Esophagus (tissue), 2 donors: ENCODE measurements around the gene P2RX7. TPM values are rescaled to one million over a fixed set of nuclear protein-coding genes. Genes with fewer than 3 reads are reported as not detected.
A peak's percentile ranks its signal among the peaks of the same experiment; 100 is the strongest.
"Not testable (repeated sequence)": the region's sequence is repeated elsewhere in the genome, so short reads cannot be mapped to it uniquely, and the experiment has no call there.

Experiments used
- H3K27ac ChIP-seq, 2 donors: one replicate each; pipeline ENCODE4 v1.5.1; 2013; ENCODE audit warnings: low read depth in 2 of 2, mild to moderate bottlenecking in 2 of 2, inconsistent platforms in 1 of 2, low read length in 1 of 2, moderate library complexity in 1 of 2
- H3K27me3 ChIP-seq, 2 donors: one replicate each; pipeline ENCODE4 v1.6.1; 2013; ENCODE audit warnings: low read length in 2 of 2, control low read depth in 1 of 2, mild to moderate bottlenecking in 1 of 2; ENCODE audit not compliant: insufficient read depth in 2 of 2, control insufficient read depth in 1 of 2
- H3K36me3 ChIP-seq, 2 donors: one replicate each; pipeline ENCODE4 v1.6.1; 2013; ENCODE audit warnings: low read length in 1 of 2; ENCODE audit not compliant: control insufficient read depth in 2 of 2, insufficient read depth in 2 of 2
- H3K4me1 ChIP-seq, 2 donors: one replicate each; pipeline ENCODE4 v1.6.1; 2013; ENCODE audit warnings: low read length in 1 of 2; ENCODE audit not compliant: control insufficient read depth in 2 of 2, insufficient read depth in 2 of 2
- H3K4me3 ChIP-seq, 2 donors: one replicate each; pipeline ENCODE4 v1.5.1; 2013; ENCODE audit warnings: low read length in 2 of 2, mild to moderate bottlenecking in 2 of 2, low read depth in 1 of 2, moderate library complexity in 1 of 2
- H3K9me3 ChIP-seq, 2 donors: one replicate each; pipeline ENCODE4 v1.6.1; 2013; ENCODE audit warnings: mild to moderate bottlenecking in 2 of 2, low read depth in 1 of 2, low read length in 1 of 2, moderate library complexity in 1 of 2; ENCODE audit not compliant: control insufficient read depth in 2 of 2, insufficient read depth in 1 of 2
- WGBS, 2 donors: extraction: QIAGEN DNeasy Blood & Tissue Kit; methylation state at CpG; one replicate each; pipeline ENCODE4 v1.1.7; 2013; 5-methylcytosine and 5-hydroxymethylcytosine counted together
- polyA plus RNA-seq, 2 donors: library from polyadenylated mRNA; stranded (reverse); fragments of 200-250 nt; gene quantifications; one replicate each; pipeline ENCODE4 v1.2.3, GENCODE V29; 2013
- donor health status: healthy with polysubstance abuse.
- donor health status: Bipolar disorder and iron deficiency.

The P2RX7 gene
- polyA plus RNA-seq, 2 donors, result 1.2 to 2.5 TPM

- WGBS, 2 donors, result 96% methylated on average over 3 of the region's 3 CpGs
- Histone ChIP-seq H3K27ac (no peak overlapping the region), H3K27me3 (no peaks in the 10 kb centered on the region), H3K9me3 (no peaks in the 10 kb centered on the region), H3K36me3 (peaks cover 5 to 10% of the 10 kb centered on the region in 2 donors), H3K4me1 (no peaks in the 10 kb centered on the region), H3K4me3 (no peak overlapping the region)
Observed at GRCh38 chr12:121219353-121219986, 86.8 kb downstream of the P2RX7 start.

GRCh38 chr12:121222847-121223246, 90.2 kb downstream of the P2RX7 start:
- WGBS, 2 donors, result 84 to 90% methylated on average over 10 of the region's 10 CpGs
- H3K27me3 ChIP-seq, result no peaks in the 10 kb centered on the region
- no peaks in the 10 kb centered on the region for H3K9me3 ChIP-seq
- H3K4me3 ChIP-seq, result no peak overlapping the region
- peaks cover 0 to 5% of the 10 kb centered on the region in 2 donors for H3K36me3 ChIP-seq
- no peak overlapping the region for H3K27ac ChIP-seq
- no peaks in the 10 kb centered on the region for H3K4me1 ChIP-seq

GRCh38 chr12:121223292-121224285, 90.9 kb downstream of the P2RX7 start:
- H3K27ac ChIP-seq, result peak overlapping the region in 1 of 2 donors; percentile 24
- H3K4me1 ChIP-seq, result peaks cover 0 to under 1% of the 10 kb centered on the region in 2 donors
- WGBS, 2 donors, result 78 to 82% methylated on average over 19 of the region's 19 CpGs
- no peak overlapping the region for H3K4me3 ChIP-seq
- H3K36me3 ChIP-seq, result peaks cover 0 to 5% of the 10 kb centered on the region in 2 donors
- no peaks in the 10 kb centered on the region for H3K9me3 ChIP-seq
- H3K27me3 ChIP-seq, result no peaks in the 10 kb centered on the region

GRCh38 chr12:121224591-121224990, 91.9 kb downstream of the P2RX7 start:
- Histone ChIP-seq H3K36me3 (peaks cover 0 to 10% of the 10 kb centered on the region in 2 donors), H3K9me3 (no peaks in the 10 kb centered on the region), H3K4me1 (peaks cover 0 to 9% of the 10 kb centered on the region in 2 donors), H3K27me3 (no peaks in the 10 kb centered on the region), H3K4me3 (no peak overlapping the region), H3K27ac (no peak overlapping the region)
- WGBS, 2 donors, result 50 to 60% methylated on average over 8 of the region's 8 CpGs

- H3K27me3 ChIP-seq, result no peaks in the 10 kb centered on the region
- peaks cover 2 to 9% of the 10 kb centered on the region in 2 donors for H3K4me1 ChIP-seq
Observed at GRCh38 chr12:121226399-121226798, 93.7 kb downstream of the P2RX7 start.

GRCh38 chr12:121226871-121227270, 94.2 kb downstream of the P2RX7 start:
- H3K4me3 ChIP-seq, H3K27me3 ChIP-seq, H3K9me3 ChIP-seq, H3K4me1 ChIP-seq: not testable (repeated sequence)
- 93 to 95% methylated on average over 8 of the region's 8 CpGs for WGBS, 2 donors
- Histone ChIP-seq H3K36me3 (peaks cover 0 to 12% of the 10 kb centered on the region in 2 donors), H3K27ac (peak overlapping the region; percentile 53 to 63)

More at GRCh38 chr12:121226399-121226798, 93.7 kb downstream of the P2RX7 start:
- H3K27ac ChIP-seq, result no peak overlapping the region
- H3K4me3 ChIP-seq, result no peak overlapping the region
- 84 to 89% methylated on average over 8 of the region's 8 CpGs for WGBS, 2 donors
- peaks cover 0 to 12% of the 10 kb centered on the region in 2 donors for H3K36me3 ChIP-seq
- H3K9me3 ChIP-seq, result no peaks in the 10 kb centered on the region

- Histone ChIP-seq H3K36me3 (peaks cover 0 to 14% of the 10 kb centered on the region in 2 donors), H3K27ac (peak overlapping the region; percentile 53 to 63)
Observed at GRCh38 chr12:121227294-121227693, 94.6 kb downstream of the P2RX7 start.

GRCh38 chr12:121228919-121229665, 96.4 kb downstream of the P2RX7 start:
- Histone ChIP-seq H3K4me3 (no peak overlapping the region), H3K4me1 (peaks cover 2 to 9% of the 10 kb centered on the region in 2 donors), H3K27me3 (no peaks in the 10 kb centered on the region), H3K36me3 (peaks cover 6 to 18% of the 10 kb centered on the region in 2 donors), H3K27ac (peak overlapping the region; percentile 66 to 74), H3K9me3 (no peaks in the 10 kb centered on the region)
- 93 to 95% methylated on average over 24 of the region's 24 CpGs for WGBS, 2 donors

More at GRCh38 chr12:121227294-121227693, 94.6 kb downstream of the P2RX7 start:
- 48 to 52% methylated on average over 9 of the region's 9 CpGs for WGBS, 2 donors
- Histone ChIP-seq H3K27me3 (no peaks in the 10 kb centered on the region), H3K4me3 (no peak overlapping the region), H3K4me1 (peaks cover 2 to 9% of the 10 kb centered on the region in 2 donors), H3K9me3 (no peaks in the 10 kb centered on the region)
